Forelimb muscle (tissue), 1 donor: ENCODE measurements around the gene CCDC88C. TPM values are rescaled to one million over a fixed set of nuclear protein-coding genes. Genes with fewer than 3 reads are reported as not detected.

ENCODE experiments used
- DNase-seq: peaks from one replicate; pipeline ENCODE4 v3.0.0-alpha.2; 2013; ENCODE audit warnings: low read depth
- polyA plus RNA-seq: library from polyadenylated mRNA; unstranded; fragments of 120-200 nt; gene quantifications from one replicate; pipeline ENCODE4 v1.2.1, GENCODE V29; 2013; ENCODE audit not compliant: insufficient read length

The CCDC88C gene
- polyA plus RNA-seq, 1 donor = 14.0 TPM

- DNase-seq = no peak
Observed at GRCh38 chr14:91223028-91223783, 194.4 kb downstream of the CCDC88C start.

Other genes with a start within 250 kb of the CCDC88C start
- gene GPR68, start 173.1 kb downstream of the CCDC88C start, polyA plus RNA-seq = 0.82 TPM
- 68.4 TPM for gene PPP4R3A, start 92.5 kb upstream of the CCDC88C start, polyA plus RNA-seq